Bronchial epithelial cell (primary cell): ENCODE results near the gene DNPH1. TPM values are rescaled to one million over a fixed set of nuclear protein-coding genes. Genes with fewer than 3 reads are reported as not detected.

Source experiments
- DNase-seq: peaks from one replicate; pipeline ENCODE4 v3.0.0-alpha.2; 2010; ENCODE audit warnings: low read depth
- FAIRE-seq: peaks from 2 replicates; lab custom pipeline; 2011; peaks lifted over from hg19 to GRCh38; lab: Jason Lieb, UNC
- H3K27me3 ChIP-seq: 2 replicates; pipeline ENCODE4 v1.5.1; 2011; ENCODE audit warnings: low read length; ENCODE audit not compliant: control insufficient read depth, insufficient read depth
- H3K36me3 ChIP-seq: 2 replicates; pipeline ENCODE4 v1.5.1; 2011; ENCODE audit warnings: low read length; ENCODE audit not compliant: control insufficient read depth, insufficient read depth
- H3K4me3 ChIP-seq: 2 replicates; pipeline ENCODE4 v1.5.1; 2011; ENCODE audit warnings: mild to moderate bottlenecking, low read depth, low read length, control low read depth
- CTCF ChIP-seq: IDR thresholded peaks from 2 replicates; pipeline ENCODE4 v1.5.1; 2011; ENCODE audit warnings: mild to moderate bottlenecking, moderate library complexity, low read length, control low read depth, inconsistent platforms; ENCODE audit not compliant: insufficient read depth, severe bottlenecking
- total RNA-seq: library from RNA; depleted of rRNA; stranded (reverse); fragments of >200 nt; gene quantifications from 2 replicates; pipeline ENCODE4 v1.2.1, GENCODE V29; 2014

The DNPH1 gene
- total RNA-seq, 1 donor from 2014 or later: 59.8 TPM

- Histone ChIP-seq H3K4me3 (no peak overlapping the region), H3K27me3 (peaks cover 2% of the 10 kb centered on the region), H3K36me3 (no peaks in the 10 kb centered on the region)
- FAIRE-seq: no peak
- DNase-seq: no peak
- TF ChIP-seq CTCF: no peak
These were observed 31.9 kb upstream of the DNPH1 start for GRCh38 chr6:43261198-43261597.

- H3K4me3 ChIP-seq: no peak overlapping the region
- no peaks in the 10 kb centered on the region for H3K36me3 ChIP-seq
- TF ChIP-seq CTCF: no peak
- FAIRE-seq (no peak), DNase-seq (no peak)
- peaks cover 2% of the 10 kb centered on the region for H3K27me3 ChIP-seq
These were observed 31.5 kb upstream of the DNPH1 start for GRCh38 chr6:43260791-43261190.

- DNase-seq (no peak), FAIRE-seq (no peak)
- Histone ChIP-seq H3K4me3 (no peak overlapping the region), H3K36me3 (no peaks in the 10 kb centered on the region), H3K27me3 (peaks cover 2% of the 10 kb centered on the region)
- no peak for TF ChIP-seq CTCF
These were observed 29.8 kb upstream of the DNPH1 start for GRCh38 chr6:43258807-43259686.

GRCh38 chr6:43258180-43258579 lies 28.9 kb upstream of the DNPH1 start:
- DNase-seq: no peak
- no peak for TF ChIP-seq CTCF
- FAIRE-seq: no peak
- peaks cover 2% of the 10 kb centered on the region for H3K27me3 ChIP-seq
- H3K36me3 ChIP-seq: no peaks in the 10 kb centered on the region
- H3K4me3 ChIP-seq: no peak overlapping the region

GRCh38 chr6:43257367-43258145 lies 28.3 kb upstream of the DNPH1 start:
- H3K27me3 ChIP-seq: peaks cover 3% of the 10 kb centered on the region
- DNase-seq: no peak
- no peaks in the 10 kb centered on the region for H3K36me3 ChIP-seq
- no peak for TF ChIP-seq CTCF
- FAIRE-seq: no peak
- no peak overlapping the region for H3K4me3 ChIP-seq
